Stimulated activated CD4-positive, alpha-beta T cell treated with anti-CD3 and anti-CD28 coated beads, Interleukin-15, amount 100 ng/mL, for 48 hours (primary cell): ENCODE measurements around the gene ST8SIA5.

Experiments
- DNase-seq, 2 donors: peaks; one replicate each; pipeline ENCODE4 v3.0.0-alpha.2; 2020; ENCODE audit warnings: low read depth in 2 of 2

The ST8SIA5 gene

GRCh38 chr18:46672062-46672970 is 84.5 kb downstream of the ST8SIA5 start:
- no peak for DNase-seq

- DNase-seq: no peak
Observed at GRCh38 chr18:46668694-46669093, 88.2 kb downstream of the ST8SIA5 start.

GRCh38 chr18:46668135-46668534 is 88.7 kb downstream of the ST8SIA5 start:
- no peak for DNase-seq

- DNase-seq: no peak
Observed at GRCh38 chr18:46663539-46663938, 93.3 kb downstream of the ST8SIA5 start.

GRCh38 chr18:46660957-46661749 is 95.7 kb downstream of the ST8SIA5 start:
- DNase-seq: no peak

GRCh38 chr18:46659484-46659883 is 97.4 kb downstream of the ST8SIA5 start:
- DNase-seq: no peak

- no peak for DNase-seq
Observed at GRCh38 chr18:46657115-46657955, 99.5 kb downstream of the ST8SIA5 start, which contains the start of gene LOXHD1. Gene LOXHD1, minus strand, starts transcription at chr18:46657220. Its CDS starts 187 bp downstream, at chr18:46657033.

- no peak for DNase-seq
Observed at GRCh38 chr18:46656326-46657114, 100.3 kb downstream of the ST8SIA5 start.

- no peak for DNase-seq
Observed at GRCh38 chr18:46652372-46652771, 104.5 kb downstream of the ST8SIA5 start.

GRCh38 chr18:46650681-46651080 is 106.2 kb downstream of the ST8SIA5 start:
- no peak for DNase-seq

- DNase-seq: no peak
Observed at GRCh38 chr18:46649071-46649862, 107.6 kb downstream of the ST8SIA5 start.

- DNase-seq: no peak
Observed at GRCh38 chr18:46646468-46646867, 110.4 kb downstream of the ST8SIA5 start.

- DNase-seq: no peak
Observed at GRCh38 chr18:46642561-46642960, 114.3 kb downstream of the ST8SIA5 start.

GRCh38 chr18:46641917-46642316 is 114.9 kb downstream of the ST8SIA5 start:
- no peak for DNase-seq

- DNase-seq: no peak
Observed at GRCh38 chr18:46639386-46639785, 117.5 kb downstream of the ST8SIA5 start.

- no peak for DNase-seq
Observed at GRCh38 chr18:46636040-46636630, 120.7 kb downstream of the ST8SIA5 start.

- no peak for DNase-seq
Observed at GRCh38 chr18:46632401-46633071, 124.3 kb downstream of the ST8SIA5 start.

GRCh38 chr18:46630991-46631390 is 125.9 kb downstream of the ST8SIA5 start:
- DNase-seq: no peak

GRCh38 chr18:46630160-46630559 is 126.7 kb downstream of the ST8SIA5 start:
- no peak for DNase-seq
